GM21423 (cell line): Measurements from ENCODE around the gene DSE.

ENCODE experiments used
- ATAC-seq: cut with Tn5 transposase; IDR thresholded peaks from one replicate; pipeline ENCODE4 v1.9.1; 2021; ENCODE audit warnings: mild to moderate bottlenecking, moderate library complexity; ENCODE audit not compliant: unreplicated experiment

The DSE gene

DNA sequence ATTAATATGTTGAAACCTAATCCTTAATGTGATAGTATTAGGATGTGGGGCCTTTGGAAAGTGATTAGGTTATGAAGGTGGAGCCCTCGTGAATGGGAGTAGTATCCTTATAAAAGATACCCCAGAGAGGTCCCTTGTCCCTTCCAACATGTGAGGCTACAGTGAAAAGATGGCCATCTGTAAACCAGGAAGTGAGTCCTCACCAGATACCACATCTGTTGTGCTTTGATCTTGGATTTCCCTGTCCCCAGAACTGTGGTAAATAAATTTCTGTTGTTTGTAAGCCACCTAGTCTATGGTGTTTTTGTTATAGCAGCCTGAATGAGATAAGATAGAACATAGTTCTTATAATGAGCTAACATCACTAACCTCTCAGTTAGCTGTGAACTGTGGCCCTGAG, 73.8 kb downstream of the DSE start:
- no peak for ATAC-seq

DNA sequence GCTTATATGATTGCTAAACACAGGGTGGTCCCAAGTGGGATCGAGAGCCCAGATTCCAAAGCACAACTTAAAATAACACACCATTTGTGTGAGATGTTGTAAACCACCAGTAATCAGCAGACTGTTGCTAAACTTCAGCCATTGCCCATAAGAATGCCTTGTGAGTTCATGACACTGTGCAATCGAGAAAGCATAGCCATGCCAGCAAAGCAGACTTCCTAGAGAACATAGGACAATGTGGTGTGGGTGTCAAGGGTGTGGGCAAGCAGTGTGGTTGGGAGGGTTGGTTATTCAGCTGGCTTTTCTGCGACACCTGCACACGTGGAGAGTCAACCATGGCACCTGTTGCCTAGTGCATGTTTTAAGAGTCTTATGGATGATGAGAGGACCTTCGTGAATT, 74.4 kb downstream of the DSE start:
- ATAC-seq, result no peak

DNA sequence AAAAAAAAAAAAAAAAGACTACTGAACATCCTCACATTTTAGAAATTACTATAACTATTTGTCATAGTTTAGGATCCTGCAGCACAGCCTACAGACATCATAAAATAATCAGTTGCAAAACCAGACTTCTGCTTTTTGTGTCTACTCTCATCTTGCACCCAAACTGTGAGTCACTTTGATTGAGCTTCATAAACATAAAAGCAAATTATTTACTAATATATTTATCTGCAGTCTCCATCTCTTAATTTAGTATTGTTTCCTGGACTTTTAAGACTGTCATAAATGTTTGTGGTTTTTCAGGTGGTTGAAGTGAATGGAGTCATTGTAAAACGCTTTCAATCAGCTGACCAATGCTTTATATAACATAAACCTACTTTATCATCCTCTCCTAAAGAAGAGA, 75.7 kb downstream of the DSE start:
- ATAC-seq, result no peak

DNA sequence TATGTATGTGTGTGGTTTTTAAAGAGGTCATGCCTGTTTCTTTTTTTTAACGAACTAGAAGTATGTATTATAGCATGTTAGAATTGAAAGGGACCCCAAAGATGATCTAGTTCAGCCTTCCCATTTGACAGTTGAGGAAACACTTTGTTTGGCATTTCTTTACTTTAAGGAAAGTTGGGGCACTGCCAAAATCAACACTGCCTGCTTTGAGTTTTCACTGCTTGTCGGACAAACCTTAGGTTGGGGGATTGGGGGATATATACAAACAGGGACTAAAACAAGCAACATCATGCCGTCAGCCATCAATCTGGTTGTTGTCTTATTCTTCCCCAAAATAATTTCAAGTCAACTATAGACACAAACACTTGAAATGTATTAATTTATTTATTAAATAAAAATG, 76.3 kb downstream of the DSE start:
- ATAC-seq, result no peak

DNA sequence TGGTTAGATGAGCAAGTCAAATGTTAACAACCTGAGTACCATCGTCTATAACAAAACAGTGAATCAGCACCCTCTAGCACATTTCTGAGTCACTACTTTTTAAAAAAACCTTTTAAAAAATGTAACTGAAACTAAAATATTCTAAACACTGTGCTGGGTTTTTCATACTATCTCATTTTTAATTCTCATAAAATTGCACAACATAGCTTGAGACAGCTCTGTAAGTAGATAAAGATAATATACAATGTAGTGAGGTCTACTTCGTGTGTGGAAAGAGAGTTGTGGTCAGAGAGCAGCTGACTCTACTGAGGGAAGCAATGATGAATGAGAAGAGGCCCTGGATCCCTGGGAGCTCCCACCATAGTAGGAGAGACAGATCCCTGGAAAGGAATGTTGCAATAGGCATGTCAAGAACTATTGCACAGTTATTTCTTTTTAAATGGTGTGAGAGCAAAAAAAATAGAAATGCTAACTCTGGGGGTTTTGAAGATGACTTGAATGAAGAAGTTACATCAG, 76.8 kb downstream of the DSE start:
- no peak for ATAC-seq

DNA sequence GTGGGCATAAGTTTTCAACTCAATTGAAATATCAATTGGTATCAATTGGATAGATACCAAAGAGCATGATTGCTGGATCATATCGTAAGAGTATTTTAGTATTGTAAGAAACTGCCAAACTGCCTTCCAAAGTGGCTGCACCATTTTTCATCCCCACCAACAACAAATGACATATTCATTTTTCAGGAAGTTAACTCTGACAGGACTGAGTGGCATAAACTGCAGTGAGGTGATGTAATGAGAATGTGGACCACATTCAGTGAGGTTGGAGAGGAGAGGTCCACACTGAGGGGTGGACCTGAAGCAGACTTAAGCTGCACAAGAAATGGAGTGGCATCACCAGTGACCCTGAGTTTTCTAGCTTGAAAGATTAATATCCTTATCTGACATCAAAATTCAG, 78.8 kb downstream of the DSE start:
- ATAC-seq, result no peak

DNA sequence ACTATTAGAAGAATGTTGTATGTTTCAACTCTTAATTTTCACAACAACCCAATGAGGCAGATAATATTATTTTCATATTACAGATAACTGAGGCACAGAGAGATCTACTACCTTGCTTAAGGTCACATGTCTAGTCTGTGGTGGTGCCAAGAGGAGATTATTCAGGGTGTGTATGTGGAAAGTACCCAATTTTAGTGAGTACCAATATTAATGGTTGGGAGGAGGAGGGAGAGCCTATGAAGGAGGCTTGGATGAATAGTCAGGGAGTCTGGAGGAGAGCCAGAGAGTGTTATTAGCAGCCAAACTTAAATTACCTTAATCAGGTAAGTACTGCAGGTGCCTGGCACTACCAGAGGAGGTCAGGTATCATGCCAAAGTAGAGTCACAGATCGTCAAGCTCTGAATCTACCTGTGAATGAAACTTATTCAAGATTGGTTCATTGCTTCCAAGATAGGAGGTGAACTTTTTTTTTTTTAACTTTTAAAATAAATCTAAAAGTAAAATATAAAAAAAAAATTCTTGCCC, 79.5 kb downstream of the DSE start:
- ATAC-seq, result no peak

DNA sequence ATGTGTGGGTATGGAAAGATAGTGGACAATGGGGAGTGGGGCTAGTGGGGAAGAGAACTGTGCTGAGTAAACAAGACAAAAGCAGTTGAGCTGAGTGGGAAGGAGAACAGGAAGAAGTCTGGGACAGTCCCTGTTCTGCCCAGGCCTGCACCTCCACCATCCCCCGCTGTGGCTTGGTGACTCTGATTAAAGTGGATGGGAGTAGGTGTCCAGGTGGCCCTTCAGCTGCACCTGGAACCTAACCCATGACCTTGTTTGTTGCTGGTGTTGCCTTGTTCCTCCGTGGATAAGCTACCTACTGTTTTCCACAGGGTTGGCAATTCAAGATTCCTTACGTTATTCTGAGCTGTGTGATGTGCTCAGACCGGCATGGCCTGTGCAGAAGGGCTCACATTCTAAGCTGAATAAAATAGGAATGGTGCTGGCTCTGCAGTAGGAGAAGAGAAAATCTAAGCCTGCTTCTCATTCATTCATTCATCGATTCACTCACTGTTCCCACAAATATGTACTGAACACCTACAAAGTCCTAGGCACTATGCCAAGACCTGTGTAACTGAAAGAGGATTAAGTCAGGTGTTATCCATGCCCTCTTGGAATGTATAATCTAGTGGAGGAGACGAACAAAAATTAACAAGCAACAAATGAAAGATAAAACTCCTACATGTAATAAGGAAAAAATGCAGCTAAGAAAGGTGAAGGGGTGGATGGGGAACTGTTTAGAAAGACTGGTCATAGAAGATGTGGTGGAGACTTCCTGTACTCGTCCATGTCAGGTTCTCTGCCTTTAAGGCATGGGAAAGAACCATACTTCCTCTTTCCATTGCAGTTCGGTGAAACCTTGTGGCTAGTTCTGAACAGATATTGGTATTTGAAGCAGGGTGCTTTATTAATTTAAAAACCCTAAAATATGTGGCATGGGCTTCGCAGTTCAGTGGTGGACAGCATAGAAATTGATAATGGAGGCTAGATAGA, 80.3 kb downstream of the DSE start:
- ATAC-seq, result peak; percentile 83

DNA sequence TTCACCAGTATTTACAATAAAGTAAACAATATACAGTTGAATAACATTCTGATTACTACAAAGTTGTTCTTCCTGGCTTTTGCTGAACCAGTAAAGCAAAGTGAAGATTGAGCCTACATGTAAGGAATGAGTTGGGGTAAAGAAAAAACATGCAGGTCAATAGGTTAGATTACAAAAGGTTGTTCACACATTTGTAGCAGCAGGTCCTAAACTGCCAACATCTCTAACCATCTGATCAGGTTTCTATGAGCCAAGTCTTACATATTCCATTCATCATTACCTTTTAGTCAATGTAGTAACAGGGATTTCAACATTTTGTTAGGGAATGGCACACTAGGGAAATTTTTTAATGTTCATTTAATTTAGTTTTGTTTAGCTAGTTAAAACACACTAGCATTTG, 81.2 kb downstream of the DSE start:
- no peak for ATAC-seq

DNA sequence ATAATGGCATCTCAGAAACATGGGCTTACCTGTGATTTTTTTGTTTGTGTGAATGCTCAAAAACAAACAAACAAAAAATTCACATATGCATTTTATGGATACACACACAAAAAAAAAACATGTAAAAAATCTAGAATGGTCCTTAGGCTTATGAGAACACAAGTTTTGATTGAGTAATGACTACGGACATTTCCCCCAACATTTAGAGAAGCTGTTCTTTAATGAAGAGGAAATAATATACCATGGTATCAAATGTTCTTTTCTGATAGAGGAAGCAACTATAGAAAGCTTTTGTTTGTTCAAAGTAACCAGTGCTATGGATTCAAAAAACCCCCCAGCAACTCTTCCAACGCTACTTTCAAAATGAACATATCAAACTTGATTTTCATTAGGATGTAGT, 81.8 kb downstream of the DSE start:
- no peak for ATAC-seq

DNA sequence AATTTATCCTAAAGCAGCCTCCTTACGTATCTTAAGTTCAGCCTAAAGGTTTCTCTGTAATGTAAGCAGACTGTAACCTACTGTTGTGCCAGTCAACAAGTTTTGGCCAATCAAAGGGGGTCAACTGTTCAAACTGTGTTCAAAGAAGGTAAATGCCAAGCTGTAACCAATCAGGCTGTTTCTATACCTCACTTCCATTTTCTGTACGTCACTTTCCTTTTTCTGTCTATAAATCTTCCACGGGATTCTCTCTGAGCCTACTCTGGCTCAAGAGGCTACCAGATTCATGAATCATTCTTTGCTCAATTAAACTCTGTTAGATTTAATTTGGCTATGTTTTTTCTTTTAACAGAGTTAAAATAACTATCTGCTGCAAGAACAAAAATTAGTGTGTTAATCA, 85.4 kb downstream of the DSE start:
- ATAC-seq, result no peak

DNA sequence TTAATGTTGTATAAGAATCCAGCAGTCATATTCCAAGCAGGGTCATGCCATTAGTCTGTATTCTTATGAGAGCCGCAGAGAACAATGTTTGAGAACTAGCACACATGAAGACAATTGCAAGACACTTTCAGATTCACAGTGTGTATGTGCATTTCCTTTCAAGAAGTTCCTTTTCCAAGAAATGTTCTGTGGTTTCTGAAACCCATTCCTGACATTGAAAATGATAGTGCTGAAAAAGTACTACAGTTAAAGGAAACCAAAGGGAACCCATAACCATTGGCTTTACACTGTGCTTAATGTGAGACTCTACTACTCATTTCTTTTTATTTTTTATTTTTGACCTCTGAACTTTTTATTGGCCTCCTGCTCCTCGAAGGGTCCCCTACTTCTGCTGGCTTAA, 86.2 kb downstream of the DSE start:
- no peak for ATAC-seq

DNA sequence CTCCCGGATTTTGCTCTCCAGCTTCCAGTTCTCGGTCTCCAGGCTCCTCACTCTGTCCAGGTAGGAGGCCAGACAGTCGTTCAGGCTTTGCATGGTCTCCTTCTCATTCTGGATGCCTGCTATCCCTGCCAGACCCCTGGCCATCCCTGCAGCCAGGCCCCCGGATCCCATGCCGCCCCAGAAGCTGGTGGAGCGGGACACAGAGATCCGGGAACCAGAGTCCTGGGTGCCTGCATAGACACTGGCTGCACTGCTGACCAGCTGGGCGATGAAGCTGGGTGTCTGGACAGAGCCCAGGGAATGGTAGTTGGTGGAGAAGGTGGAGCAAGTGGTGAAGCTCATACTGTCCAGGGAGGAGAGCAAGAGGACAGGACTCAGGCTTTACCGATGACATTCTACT, 87.5 kb downstream of the DSE start:
- ATAC-seq, result no peak

DNA sequence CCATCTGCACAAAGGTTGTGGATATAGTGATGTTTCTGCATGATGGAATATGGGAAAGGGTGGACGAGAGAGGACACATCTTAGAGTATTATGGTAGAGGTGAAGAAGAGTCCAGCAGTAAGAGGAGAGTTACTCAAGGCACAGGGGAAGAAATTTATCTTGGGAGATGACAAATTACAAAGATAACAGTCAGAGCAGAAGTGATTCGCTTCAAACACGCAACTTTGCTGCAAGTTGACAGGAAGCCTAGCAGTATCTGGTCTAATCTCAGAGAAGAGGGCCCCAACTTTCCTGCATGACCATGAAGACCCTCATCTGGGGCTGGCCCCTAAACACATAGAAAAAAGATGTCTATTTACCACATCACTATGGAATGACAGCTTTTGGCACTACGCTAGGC, 89.2 kb downstream of the DSE start:
- ATAC-seq, result no peak

DNA sequence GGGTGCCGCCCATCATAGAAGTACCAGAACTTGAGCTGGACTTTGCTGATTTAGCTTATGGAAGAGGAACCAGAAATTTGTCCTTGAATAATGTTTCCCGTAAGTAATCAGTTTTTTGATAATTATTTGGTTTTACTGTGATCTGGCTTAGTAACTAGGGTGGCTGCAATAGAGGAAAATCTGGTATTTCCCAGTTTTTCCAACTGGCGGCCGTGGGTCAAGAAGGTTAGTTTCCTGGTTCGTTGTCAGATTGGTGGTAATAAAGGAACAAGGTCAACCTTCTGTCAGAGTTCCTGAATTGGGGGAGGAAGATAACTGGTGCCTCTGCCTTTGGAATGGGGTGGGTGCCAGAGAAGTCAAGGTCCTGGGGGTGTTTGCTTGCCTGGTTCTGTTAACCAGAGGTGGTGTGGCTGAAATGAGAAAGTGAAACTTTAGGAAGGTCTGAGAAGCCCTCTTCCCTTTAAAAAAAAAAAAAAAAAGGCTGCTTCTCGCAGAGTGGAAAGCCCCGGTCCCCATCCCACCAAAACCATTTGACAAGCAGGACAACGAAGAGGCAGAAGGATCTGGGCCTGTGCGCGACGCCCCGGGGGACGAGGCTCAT, 90.7 kb downstream of the DSE start, which contains the start of gene CALHM6:
TSS of gene CALHM6 (plus strand) at position 45 of the 601 bp plus-strand sequence. CDS start at position 600, 555 bp downstream.
- peak; percentile 5 for ATAC-seq

DNA sequence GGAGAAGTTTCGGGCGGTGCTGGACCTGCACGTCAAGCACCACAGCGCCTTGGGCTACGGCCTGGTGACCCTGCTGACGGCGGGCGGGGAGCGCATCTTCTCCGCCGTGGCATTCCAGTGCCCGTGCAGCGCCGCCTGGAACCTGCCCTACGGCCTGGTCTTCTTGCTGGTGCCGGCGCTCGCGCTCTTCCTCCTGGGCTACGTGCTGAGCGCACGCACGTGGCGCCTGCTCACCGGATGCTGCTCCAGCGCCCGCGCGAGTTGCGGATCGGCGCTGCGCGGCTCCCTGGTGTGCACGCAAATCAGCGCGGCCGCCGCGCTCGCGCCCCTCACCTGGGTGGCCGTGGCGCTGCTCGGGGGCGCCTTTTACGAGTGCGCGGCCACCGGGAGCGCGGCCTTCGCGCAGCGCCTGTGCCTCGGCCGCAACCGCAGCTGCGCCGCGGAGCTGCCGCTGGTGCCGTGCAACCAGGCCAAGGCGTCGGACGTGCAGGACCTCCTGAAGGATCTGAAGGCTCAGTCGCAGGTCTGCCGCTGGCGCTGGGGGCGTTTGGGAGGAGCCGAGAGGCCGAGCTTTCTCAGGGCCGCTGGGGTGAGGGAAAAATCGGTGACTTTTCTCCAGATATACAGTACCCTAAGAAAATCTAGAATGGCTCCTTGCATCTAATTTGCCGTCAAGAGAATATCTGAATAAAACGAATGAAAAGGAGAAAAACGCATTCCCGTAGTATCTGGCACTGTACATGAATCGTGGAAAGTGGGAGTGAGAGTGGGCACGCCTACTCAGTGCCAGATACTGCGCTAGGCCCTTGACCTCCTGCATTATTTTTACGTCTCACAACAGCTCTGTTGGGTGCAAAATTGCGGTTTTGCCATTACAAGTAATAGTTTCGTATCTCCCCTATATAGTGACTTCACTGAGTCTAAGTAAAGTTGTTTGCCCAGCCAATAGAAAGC, 91.5 kb downstream of the DSE start:
- peak; percentile 87 for ATAC-seq

DNA sequence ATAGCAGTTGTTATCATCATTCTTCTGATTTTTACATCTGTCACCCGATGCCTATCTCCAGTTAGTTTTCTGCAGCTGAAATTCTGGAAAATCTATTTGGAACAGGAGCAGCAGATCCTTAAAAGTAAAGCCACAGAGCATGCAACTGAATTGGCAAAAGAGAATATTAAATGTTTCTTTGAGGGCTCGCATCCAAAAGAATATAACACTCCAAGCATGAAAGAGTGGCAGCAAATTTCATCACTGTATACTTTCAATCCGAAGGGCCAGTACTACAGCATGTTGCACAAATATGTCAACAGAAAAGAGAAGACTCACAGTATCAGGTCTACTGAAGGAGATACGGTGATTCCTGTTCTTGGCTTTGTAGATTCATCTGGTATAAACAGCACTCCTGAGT, 92.6 kb downstream of the DSE start:
- no peak for ATAC-seq

DNA sequence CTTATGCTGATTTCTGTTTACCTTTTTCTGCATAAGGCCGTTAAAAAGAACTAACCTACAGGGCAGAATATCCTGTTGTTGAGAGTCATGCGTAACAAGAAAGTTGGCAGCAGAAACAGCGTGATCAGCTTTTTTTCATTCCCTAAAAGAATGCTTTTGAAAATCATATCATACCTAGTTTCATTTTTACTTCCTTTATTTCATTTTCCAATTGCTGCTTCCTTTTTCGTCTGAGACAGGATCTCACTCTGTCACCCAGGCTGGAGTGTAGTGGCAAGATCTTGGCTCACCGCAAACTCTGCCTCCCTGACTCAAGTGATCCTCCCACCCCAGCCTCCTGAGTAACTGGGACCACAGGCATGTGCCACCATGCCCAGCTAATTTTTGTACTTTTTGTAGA, 94.5 kb downstream of the DSE start:
- ATAC-seq, result no peak

DNA sequence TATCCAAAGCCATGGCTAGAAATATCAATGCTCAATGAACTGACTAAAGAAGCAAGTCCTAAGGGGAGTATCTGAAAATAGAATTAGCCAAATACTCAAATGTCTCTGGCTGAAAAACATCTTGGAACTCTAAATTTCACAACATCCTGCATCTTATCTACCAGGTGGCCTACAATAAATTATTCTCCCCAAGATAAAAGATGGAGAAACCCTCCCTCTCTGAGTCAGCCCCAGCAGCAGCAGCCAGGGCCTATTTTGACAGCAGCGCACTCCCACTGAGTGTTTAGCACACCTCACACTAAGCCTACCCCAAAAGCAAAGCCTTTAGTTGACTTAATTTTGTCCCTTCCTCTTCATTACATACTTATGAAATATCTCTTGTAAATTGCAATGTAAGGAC, 96.3 kb downstream of the DSE start:
- no peak for ATAC-seq

DNA sequence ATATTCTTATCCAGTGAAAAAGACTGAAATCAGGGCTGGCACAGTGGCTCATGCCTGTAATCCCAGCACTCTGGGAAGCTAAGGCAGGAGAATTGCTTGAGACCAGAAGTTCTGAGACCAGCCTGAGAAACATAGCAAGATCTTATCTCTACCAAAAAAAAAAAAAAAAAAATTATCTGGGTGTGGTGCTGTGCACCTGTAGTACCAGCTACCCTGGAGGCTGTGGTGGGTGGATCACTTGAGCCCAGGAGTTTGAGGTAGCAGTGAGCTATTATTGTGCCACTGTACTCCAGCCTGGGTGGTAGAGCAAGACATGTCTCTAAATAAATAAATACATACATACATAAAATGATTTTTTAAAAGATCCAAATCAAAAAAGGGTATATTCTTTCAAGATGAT, 96.8 kb downstream of the DSE start:
- no peak for ATAC-seq

DNA sequence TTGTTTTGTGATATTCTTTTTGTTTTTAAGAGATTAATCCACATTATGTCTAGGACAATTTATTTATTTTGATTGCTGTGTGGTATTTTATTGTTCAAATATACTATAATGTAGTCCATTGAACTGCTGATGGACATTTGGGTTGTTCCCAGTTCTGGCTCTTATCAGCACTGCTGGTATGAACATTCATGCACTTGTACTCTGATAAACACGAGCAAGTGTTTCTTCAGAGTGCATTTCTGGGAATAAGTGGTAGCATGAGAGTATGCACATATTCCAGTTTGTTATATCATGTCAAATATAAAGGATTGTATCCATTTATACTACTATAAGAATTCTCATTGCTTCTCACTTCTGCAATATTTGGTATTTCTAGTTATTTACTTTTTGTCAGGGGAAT, 97.5 kb downstream of the DSE start:
- no peak for ATAC-seq
